ENCODE results near the gene RASA1.
A peak's percentile ranks its signal among the peaks of the same experiment; 100 is the strongest.

RASA1 gene

DNA sequence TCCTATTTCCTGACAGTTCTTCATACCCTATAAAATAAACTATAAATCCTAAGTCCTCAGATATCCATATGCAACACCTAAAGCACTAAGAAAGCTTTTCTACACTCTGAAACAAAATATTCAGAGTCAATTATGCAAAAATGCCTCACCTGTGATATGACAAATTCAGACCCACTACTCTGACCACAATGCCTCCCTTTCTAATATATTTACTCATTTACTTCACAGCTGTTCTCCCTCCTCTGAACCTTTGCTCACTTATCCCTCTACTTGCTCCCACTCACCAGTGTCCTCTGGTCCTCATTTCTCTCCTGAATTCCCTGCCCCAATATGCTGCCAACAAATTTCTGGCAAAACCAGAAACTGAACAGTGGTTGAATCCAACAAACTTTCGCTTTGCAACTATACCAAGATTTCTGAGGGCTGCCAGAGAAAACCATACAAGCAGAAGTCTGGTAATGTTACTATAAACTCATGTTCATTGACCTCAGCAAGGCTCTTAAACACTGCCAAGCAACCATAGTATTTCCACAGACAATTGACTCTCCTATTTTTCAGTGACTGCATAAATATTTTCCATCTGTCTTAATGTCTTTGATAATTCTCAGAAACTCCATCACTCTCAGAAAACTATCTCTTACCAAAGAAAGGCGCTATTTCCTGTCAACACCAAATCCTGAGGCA, 137.9 kb downstream of the RASA1 start:
- H3K23ac ChIP-seq (ENCODE audit: low read length in 2 of 2) = no peak overlapping the region
- H2BK12ac ChIP-seq (ENCODE audit: low read length in 2 of 2) = no peak overlapping the region

DNA sequence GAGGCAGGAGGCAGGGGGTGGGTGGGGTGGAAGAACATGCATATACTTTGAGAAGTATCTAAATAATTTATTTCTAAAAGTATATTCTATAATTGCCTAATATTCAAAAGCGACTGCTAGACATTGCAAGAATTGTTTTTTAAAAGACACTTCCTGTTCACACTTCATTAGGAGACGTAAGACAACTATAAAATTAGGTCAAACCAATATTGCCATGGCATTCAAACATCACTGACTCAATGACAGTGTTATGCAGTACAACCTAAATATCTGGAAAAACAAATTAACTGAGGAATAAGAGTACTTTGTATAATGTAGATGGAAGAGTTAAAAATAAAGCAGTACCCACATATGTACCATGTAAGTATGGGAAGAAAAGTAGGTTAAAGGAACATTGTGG, 140.5 kb downstream of the RASA1 start:
- Histone ChIP-seq H2BK12ac (ENCODE audit: low read length in 2 of 2) (no peak overlapping the region), H2BK15ac (ENCODE audit: low read depth, poor library complexity, severe bottlenecking) (no peak overlapping the region), H3K36me3 (ENCODE audit: control insufficient read depth in 1 of 2, insufficient read depth in 2 of 2, low read depth in 1 of 2, low read length in 2 of 2) (peaks cover 4 to 76% of the 10 kb centered on the region in 2 experiments), H3K9ac (ENCODE audit: low read length) (no peak overlapping the region), H3K18ac (ENCODE audit: low read depth in 1 of 2, low read length in 2 of 2) (no peak overlapping the region), H3K79me1 (replicated peaks; ENCODE audit: low read length, poor library complexity, severe bottlenecking) (peaks cover 15% of the 10 kb centered on the region), H4K91ac (ENCODE audit: low read length) (no peak overlapping the region), H4K8ac (ENCODE audit: low read length) (no peak overlapping the region), H2BK120ac (ENCODE audit: low read depth, low read length) (no peak overlapping the region), H3K4me1 (ENCODE audit: control insufficient read depth, insufficient read depth, low read depth, low read length) (no peaks in the 10 kb centered on the region), H3K4me3 (ENCODE audit: insufficient read depth in 1 of 2, low read depth in 1 of 2, low read length in 2 of 2) (no peak overlapping the region), H3K9me3 (ENCODE audit: control insufficient read depth, low read length) (no peaks in the 10 kb centered on the region), H2BK5ac (ENCODE audit: low read depth, low read length, poor library complexity, severe bottlenecking) (no peak overlapping the region), H2AFZ (ENCODE audit: low read depth, low read length) (no peak overlapping the region), H3K27me3 (ENCODE audit: control insufficient read depth in 1 of 2, insufficient read depth in 1 of 2, low read length in 2 of 2) (no peaks in the 10 kb centered on the region), H3K4me2 (ENCODE audit: low read length, poor library complexity, severe bottlenecking) (no peak overlapping the region), H3K14ac (ENCODE audit: low read length in 2 of 2) (no peak overlapping the region), H3K4ac (ENCODE audit: low read depth in 1 of 2, low read length in 2 of 2) (no peak overlapping the region), H2AK5ac (ENCODE audit: low read length, severe bottlenecking) (no peak overlapping the region), H3K27ac (ENCODE audit: low read length, poor library complexity, severe bottlenecking) (no peak overlapping the region), H3K23ac (ENCODE audit: low read length in 2 of 2) (no peak overlapping the region)
- WGBS = 95% methylated on average over 2 of the region's 2 CpGs
- DNase-seq = no peak

More for the DNA sequence above, 137.9 kb downstream of the RASA1 start:
- Histone ChIP-seq H3K9ac (ENCODE audit: low read length) (no peak overlapping the region), H3K4me2 (ENCODE audit: low read length, poor library complexity, severe bottlenecking) (no peak overlapping the region), H4K8ac (ENCODE audit: low read length) (no peak overlapping the region), H4K91ac (ENCODE audit: low read length) (no peak overlapping the region), H2BK120ac (ENCODE audit: low read depth, low read length) (no peak overlapping the region), H2BK5ac (ENCODE audit: low read depth, low read length, poor library complexity, severe bottlenecking) (no peak overlapping the region), H3K14ac (ENCODE audit: low read length in 2 of 2) (no peak overlapping the region), H3K4me3 (ENCODE audit: insufficient read depth in 1 of 2, low read depth in 1 of 2, low read length in 2 of 2) (no peak overlapping the region), H3K79me1 (replicated peaks; ENCODE audit: low read length, poor library complexity, severe bottlenecking) (peaks cover 19% of the 10 kb centered on the region), H3K27ac (ENCODE audit: low read length, poor library complexity, severe bottlenecking) (no peak overlapping the region), H3K9me3 (ENCODE audit: control insufficient read depth, low read length) (no peaks in the 10 kb centered on the region), H3K36me3 (ENCODE audit: control insufficient read depth in 1 of 2, insufficient read depth in 2 of 2, low read depth in 1 of 2, low read length in 2 of 2) (peaks cover 6 to 98% of the 10 kb centered on the region in 2 experiments), H3K27me3 (ENCODE audit: control insufficient read depth in 1 of 2, insufficient read depth in 1 of 2, low read length in 2 of 2) (no peaks in the 10 kb centered on the region), H2AFZ (ENCODE audit: low read depth, low read length) (no peak overlapping the region), H2BK15ac (ENCODE audit: low read depth, poor library complexity, severe bottlenecking) (no peak overlapping the region), H3K4me1 (ENCODE audit: control insufficient read depth, insufficient read depth, low read depth, low read length) (no peaks in the 10 kb centered on the region), H3K18ac (ENCODE audit: low read depth in 1 of 2, low read length in 2 of 2) (no peak overlapping the region), H3K4ac (ENCODE audit: low read depth in 1 of 2, low read length in 2 of 2) (no peak overlapping the region), H2AK5ac (ENCODE audit: low read length, severe bottlenecking) (no peak overlapping the region)
- 97% methylated on average over 2 of the region's 2 CpGs for WGBS
- DNase-seq = peak; percentile 6

DNA sequence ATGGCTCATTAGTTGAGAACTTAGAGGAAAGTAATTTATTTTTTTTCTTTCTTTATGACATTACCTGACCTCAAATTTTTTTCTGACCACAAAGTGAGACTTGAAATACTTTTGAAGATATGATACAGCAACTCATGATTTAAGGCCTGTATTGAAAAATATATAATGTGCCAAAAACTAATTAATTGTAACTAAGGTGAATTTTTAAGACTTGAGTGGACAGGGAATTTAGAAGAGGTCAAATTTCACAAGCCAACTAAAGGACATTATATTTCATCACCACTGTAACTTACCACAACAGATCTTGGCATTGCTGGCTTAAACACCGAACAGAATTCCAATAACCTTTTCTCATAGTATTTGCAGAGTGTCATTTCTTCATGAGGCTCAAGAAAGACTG, 143.2 kb downstream of the RASA1 start:
- H3K4me3 ChIP-seq (ENCODE audit: insufficient read depth in 1 of 2, low read depth in 1 of 2, low read length in 2 of 2) = peak overlapping the region in 1 of 2 experiments; percentile 93
- H4K91ac ChIP-seq (ENCODE audit: low read length) = no peak overlapping the region
- no peak overlapping the region for H2BK120ac ChIP-seq (ENCODE audit: low read depth, low read length)
- H3K18ac ChIP-seq (ENCODE audit: low read depth in 1 of 2, low read length in 2 of 2) = no peak overlapping the region
- peaks cover 0 to 49% of the 10 kb centered on the region in 2 experiments for H3K36me3 ChIP-seq (ENCODE audit: control insufficient read depth in 1 of 2, insufficient read depth in 2 of 2, low read depth in 1 of 2, low read length in 2 of 2)
- no peak overlapping the region for H3K14ac ChIP-seq (ENCODE audit: low read length in 2 of 2)
- H3K4me1 ChIP-seq (ENCODE audit: control insufficient read depth, insufficient read depth, low read depth, low read length) = no peaks in the 10 kb centered on the region
- WGBS = 86% methylated on average over 1 of the region's 1 CpG
- no peak overlapping the region for H2AK5ac ChIP-seq (ENCODE audit: low read length, severe bottlenecking)
- H3K4me2 ChIP-seq (ENCODE audit: low read length, poor library complexity, severe bottlenecking) = peak overlapping the region; percentile 7
- H3K9ac ChIP-seq (ENCODE audit: low read length) = peak overlapping the region; percentile 99
- peak overlapping the region; percentile 28 for H3K27ac ChIP-seq (ENCODE audit: low read length, poor library complexity, severe bottlenecking)
- H2BK15ac ChIP-seq (ENCODE audit: low read depth, poor library complexity, severe bottlenecking) = no peak overlapping the region
- H3K79me1 ChIP-seq (replicated peaks; ENCODE audit: low read length, poor library complexity, severe bottlenecking) = peaks cover 9% of the 10 kb centered on the region
- DNase-seq = peak; percentile 72
- H2AFZ ChIP-seq (ENCODE audit: low read depth, low read length) = no peak overlapping the region
- no peak overlapping the region for H2BK5ac ChIP-seq (ENCODE audit: low read depth, low read length, poor library complexity, severe bottlenecking)
- no peak overlapping the region for H3K4ac ChIP-seq (ENCODE audit: low read depth in 1 of 2, low read length in 2 of 2)
- no peaks in the 10 kb centered on the region for H3K9me3 ChIP-seq (ENCODE audit: control insufficient read depth, low read length)
- no peak overlapping the region for H4K8ac ChIP-seq (ENCODE audit: low read length)
- H3K23ac ChIP-seq (ENCODE audit: low read length in 2 of 2) = no peak overlapping the region
- no peaks in the 10 kb centered on the region for H3K27me3 ChIP-seq (ENCODE audit: control insufficient read depth in 1 of 2, insufficient read depth in 1 of 2, low read length in 2 of 2)
- H2BK12ac ChIP-seq (ENCODE audit: low read length in 2 of 2) = no peak overlapping the region

DNA sequence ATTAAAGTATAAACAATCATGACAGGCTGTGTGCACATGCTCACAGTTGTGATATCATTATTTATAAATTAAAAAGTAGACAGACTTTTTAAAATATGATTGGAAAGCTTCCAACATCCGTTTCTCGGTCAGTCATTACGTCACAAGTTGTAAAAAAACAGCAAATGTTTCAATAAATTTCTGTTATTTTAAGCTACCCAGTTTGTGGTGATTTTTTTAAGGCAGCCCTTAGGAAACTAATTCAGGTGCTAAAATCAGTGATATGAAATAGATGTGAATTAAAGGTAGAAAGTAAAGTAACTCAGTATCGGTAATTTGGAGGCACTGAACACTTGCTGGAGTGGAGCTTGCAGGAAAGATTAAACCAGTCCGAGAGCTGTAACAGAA, 143.9 kb downstream of the RASA1 start:
- H2AFZ ChIP-seq (ENCODE audit: low read depth, low read length) = no peak overlapping the region
- peak overlapping the region; percentile 29 to 93 for H3K4me3 ChIP-seq (ENCODE audit: insufficient read depth in 1 of 2, low read depth in 1 of 2, low read length in 2 of 2)
- H3K23ac ChIP-seq (ENCODE audit: low read length in 2 of 2) = no peak overlapping the region
- H3K9me3 ChIP-seq (ENCODE audit: control insufficient read depth, low read length) = no peaks in the 10 kb centered on the region
- no peak overlapping the region for H3K4ac ChIP-seq (ENCODE audit: low read depth in 1 of 2, low read length in 2 of 2)
- no peak overlapping the region for H2BK120ac ChIP-seq (ENCODE audit: low read depth, low read length)
- peak overlapping the region; percentile 77 for H3K4me2 ChIP-seq (ENCODE audit: low read length, poor library complexity, severe bottlenecking)
- 31% methylated on average over 2 of the region's 5 CpGs for WGBS
- H3K18ac ChIP-seq (ENCODE audit: low read depth in 1 of 2, low read length in 2 of 2) = no peak overlapping the region
- H3K27ac ChIP-seq (ENCODE audit: low read length, poor library complexity, severe bottlenecking) = peak overlapping the region; percentile 31
- H3K9ac ChIP-seq (ENCODE audit: low read length) = peak overlapping the region; percentile 99
- H4K91ac ChIP-seq (ENCODE audit: low read length) = no peak overlapping the region
- no peak for DNase-seq
- no peak overlapping the region for H2AK5ac ChIP-seq (ENCODE audit: low read length, severe bottlenecking)
- H3K14ac ChIP-seq (ENCODE audit: low read length in 2 of 2) = no peak overlapping the region
- H3K36me3 ChIP-seq (ENCODE audit: control insufficient read depth in 1 of 2, insufficient read depth in 2 of 2, low read depth in 1 of 2, low read length in 2 of 2) = peaks cover 0 to 43% of the 10 kb centered on the region in 2 experiments
- H2BK5ac ChIP-seq (ENCODE audit: low read depth, low read length, poor library complexity, severe bottlenecking) = no peak overlapping the region
- no peak overlapping the region for H2BK12ac ChIP-seq (ENCODE audit: low read length in 2 of 2)
- H4K8ac ChIP-seq (ENCODE audit: low read length) = no peak overlapping the region
- peaks cover 9% of the 10 kb centered on the region for H3K79me1 ChIP-seq (replicated peaks; ENCODE audit: low read length, poor library complexity, severe bottlenecking)
- H3K27me3 ChIP-seq (ENCODE audit: control insufficient read depth in 1 of 2, insufficient read depth in 1 of 2, low read length in 2 of 2) = no peaks in the 10 kb centered on the region
- H2BK15ac ChIP-seq (ENCODE audit: low read depth, poor library complexity, severe bottlenecking) = no peak overlapping the region
- H3K4me1 ChIP-seq (ENCODE audit: control insufficient read depth, insufficient read depth, low read depth, low read length) = no peaks in the 10 kb centered on the region

All from mesenchymal stem cell (in vitro differentiated cells and primary cell).